HG03354 (cell line): ENCODE results near the gene SNTA1.
"Not testable (repeated sequence)": the region's sequence is repeated elsewhere in the genome, so short reads cannot be mapped to it uniquely, and the experiment has no call there.

Experiments used
- ATAC-seq: cut with Tn5 transposase; IDR thresholded peaks from one replicate; pipeline ENCODE4 v1.9.1; 2021; ENCODE audit warnings: mild to moderate bottlenecking; ENCODE audit not compliant: unreplicated experiment, poor library complexity, severe bottlenecking

The SNTA1 gene

DNA sequence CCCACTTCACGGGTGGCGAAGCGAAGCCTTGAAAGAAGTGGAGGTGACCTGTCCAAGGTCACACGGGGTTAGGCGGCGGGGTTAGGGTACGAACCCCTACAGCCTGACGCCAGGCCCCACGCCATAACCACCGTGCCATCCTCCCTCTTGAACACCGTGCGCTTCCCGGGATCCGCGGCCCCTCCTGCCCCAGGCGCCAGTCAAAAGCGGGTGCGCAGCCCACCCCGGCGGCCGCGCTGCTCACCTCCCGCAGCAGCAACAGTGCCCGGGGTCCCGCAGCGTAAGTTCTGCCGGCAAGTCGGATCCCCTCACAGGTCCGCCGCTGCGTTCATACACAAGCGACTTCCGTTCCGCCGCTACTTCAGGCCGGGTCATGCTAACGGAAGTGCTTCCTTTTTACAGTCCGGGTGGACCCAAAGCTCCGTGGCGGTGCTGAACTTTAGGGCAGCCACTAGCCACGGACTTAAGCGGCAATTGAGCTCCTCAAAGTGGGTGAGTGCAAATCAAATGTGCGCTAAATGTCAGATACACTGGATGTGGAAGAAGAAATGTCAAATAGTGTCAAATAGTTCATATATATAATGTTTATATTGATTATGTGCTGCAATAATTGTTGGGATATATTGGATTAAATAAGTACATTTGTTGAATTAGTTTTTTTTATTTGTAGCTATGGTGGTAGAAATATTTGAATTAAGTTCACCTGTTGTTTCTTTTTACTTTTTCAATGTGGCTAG is 42.2 kb downstream of the SNTA1 start, which contains the start of gene CDK5RAP1:
TSS of gene CDK5RAP1 (minus strand) at position 336 of the 737 bp plus-strand sequence. CDS start 4,455 bp downstream, outside the sequence.
- ATAC-seq: peak; percentile 91

DNA sequence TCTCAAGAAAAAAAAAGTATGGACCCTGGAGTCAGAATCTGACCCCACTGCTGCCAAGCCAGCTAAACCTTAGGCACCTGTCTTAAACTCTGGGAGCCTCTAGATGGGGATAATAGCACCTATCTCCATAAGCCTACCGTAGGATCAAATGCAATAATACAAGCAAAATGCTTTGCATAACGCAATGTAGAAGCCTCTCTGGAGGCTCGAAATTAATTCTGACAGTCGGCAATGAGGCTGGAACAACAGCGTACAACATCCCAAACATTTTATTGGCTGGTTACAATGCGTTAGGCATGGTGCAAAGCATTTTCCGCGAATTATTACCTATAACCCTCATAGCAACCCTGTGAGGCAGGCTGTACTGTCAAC is 42.8 kb downstream of the SNTA1 start:
- peak; percentile 24 for ATAC-seq

DNA sequence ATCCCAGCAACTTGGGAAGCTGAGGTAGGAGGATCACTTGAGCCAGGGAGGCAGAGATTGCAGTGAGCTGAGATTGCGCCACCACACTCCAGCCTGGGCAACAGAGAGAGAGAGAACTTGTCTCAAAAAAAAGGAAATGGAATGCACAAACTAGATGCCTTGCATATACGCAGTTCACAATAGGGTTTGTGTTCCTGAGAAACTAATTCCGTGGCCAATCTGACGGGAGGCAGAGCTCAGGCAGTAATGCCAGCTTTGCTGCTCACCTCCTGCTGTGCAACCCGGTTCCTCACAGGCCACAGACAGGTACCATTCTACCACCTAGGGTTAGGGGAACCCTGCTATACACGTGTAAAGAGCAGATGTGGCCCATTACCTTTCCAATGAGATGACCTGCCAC is 43.6 kb downstream of the SNTA1 start:
- no peak for ATAC-seq

DNA sequence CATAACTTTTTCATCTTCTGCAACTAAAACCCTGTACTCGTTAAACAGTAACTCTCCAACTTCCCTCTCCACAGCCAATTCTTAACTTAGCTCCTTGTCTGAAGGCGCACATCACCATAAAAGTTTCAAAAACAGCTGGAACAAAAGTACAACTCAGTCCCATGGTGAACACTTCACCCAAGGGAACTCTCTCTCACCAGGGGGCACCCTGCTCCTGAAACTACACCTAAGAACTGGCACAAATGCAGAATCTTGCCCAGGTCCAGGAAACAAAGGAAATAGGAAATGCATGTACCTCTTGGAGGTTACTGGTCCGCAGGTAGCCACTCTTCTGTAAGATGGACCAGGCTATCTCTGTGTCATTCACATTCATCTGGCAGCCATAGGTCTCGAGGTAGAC is 48.8 kb downstream of the SNTA1 start:
- ATAC-seq: no peak

DNA sequence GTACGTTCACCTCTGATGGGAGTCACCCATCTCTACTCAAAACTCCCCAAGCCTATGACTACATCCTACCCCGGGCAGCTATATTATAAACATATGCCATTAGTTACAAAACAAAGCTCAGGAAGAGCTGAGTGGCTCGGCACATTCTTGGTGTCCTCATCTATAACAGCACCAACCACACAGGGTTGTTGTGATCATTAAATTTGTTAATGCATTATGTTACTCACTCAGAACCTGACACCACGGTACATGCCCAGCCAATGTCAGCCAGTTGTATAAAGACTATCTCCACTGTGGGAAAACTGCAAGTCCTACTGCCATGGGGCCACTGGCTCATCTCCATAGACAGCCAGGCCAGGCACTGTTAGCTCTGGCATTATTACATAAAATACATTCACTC is 50.0 kb downstream of the SNTA1 start:
- ATAC-seq: no peak

DNA sequence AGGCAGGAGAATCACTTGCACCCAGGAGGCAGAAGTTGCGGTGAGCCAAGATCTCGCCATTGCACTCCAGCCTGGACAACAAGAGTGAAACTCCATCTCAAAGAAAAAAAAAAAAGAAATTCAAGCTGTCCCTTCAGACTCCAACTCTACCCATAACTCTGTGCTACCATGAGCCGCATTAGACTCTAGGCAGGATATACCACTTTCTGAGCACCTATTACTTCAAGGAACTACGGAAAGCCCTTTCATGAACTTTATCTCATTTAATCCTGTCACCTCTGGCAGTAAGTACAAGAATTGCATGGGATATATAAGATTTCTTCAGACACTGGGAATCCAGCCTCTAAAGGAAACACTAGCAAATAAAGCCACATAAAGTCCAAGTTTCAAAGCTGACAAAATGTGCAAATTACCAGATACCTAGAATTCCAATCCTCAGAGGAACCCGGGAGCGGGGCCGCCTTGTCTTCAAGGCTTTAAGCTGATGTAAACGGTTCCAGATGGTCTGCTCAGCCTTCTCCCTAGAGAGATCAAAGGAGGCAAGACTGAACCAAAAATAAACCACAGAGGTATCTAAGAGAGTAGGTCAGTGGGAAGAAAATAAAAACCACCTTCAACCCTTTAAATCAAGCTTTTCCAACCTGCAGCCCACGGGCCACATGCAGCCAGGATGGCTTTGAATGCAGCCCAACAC is 51.7 kb downstream of the SNTA1 start:
- ATAC-seq: no peak

DNA sequence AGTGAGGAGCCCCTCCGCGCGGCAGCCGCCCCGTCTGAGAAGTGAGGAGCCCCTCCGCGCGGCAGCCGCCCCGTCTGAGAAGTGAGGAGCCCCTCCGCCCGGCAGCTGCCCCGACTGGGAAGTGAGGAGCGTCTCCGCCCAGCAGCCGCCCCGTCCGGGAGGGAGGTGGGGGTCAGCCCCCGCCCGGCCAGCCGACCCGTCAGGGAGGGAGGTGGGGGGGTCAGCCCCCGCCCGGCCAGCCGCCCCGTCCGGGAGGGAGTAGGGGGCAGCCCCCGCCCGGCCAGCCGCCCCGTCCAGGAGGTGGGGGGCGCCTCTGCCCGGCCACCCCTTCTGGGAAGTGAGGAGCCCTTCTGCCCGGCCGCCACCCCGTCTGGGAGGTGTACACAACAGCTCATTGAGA is 54.2 kb downstream of the SNTA1 start:
- not testable (repeated sequence) for ATAC-seq

DNA sequence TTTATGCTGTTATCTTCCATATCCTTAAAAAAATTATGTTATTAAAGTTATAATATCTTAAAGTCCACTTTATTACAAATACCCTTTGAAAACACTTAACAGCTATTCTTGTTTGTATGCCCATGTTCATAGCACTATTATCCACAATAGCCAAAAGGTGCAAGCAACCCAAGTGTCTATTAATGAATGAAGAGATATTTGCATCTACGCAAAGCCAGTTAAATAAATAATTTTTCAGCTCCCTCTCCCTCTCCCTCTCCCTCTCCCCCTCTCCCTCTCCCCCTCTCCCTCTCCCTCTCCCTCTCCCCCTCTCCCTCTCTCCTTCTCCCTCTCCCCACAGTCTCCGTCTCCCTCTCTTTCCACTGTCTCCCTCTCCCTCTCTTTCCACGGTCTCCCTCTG is 55.3 kb downstream of the SNTA1 start:
- ATAC-seq: no peak

DNA sequence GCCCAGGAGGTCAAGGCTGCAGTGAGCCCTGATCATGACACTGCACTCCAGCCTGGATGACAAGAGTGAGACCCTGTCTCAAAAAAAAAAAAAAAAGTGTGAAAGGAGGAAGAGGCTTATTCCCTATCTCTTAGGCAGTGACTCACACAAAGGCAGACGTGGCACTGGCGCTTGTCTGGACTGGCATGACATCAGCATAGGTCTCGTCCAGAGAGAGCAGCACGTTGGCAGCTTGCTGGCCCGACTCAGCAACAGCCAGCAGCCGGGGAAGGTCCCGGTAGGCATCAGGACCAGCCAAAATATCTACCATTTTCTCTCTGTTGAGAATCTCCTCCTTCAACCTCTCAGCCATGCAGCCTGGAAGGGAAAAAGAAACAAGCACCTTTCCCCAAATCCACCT is 56.4 kb downstream of the SNTA1 start:
- ATAC-seq: no peak

DNA sequence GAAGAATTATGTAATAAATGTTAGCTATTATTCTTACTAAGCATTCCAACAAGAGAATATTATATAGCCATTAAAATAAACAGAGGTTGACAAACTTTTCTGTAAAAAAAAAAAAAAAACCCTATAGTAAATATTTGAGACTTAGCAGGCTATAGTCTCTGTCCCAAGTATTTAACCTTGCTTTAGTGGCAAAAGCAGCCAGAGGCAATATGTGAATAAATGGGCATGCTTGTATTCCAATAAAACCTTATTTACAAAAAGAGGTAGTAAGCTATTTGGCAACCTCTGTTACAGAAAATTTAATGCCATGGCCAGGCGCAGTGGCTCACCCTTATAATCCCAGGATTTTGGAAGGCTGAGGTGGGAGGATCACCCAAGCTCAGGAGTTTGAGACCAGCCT is 56.9 kb downstream of the SNTA1 start:
- no peak for ATAC-seq

DNA sequence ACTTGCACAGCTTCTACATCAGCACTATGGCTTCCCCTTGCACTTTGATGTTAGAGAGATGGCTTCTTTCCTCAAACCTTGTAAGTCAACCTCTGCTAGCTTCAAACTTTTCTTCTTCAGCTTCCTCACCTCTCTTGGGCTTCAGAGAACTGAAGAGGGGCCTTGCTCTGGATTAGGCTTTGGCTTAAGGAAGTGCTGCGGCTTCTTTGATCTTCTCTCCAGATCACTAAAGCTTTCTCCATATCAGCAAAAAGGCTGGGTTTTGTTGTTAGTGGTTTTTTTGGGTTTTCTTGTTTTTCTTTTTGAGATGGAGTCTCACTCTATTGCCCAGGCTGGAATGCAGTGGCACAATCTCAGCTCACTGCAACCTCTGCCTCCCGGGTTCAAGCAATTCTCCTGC is 66.2 kb downstream of the SNTA1 start:
- no peak for ATAC-seq

DNA sequence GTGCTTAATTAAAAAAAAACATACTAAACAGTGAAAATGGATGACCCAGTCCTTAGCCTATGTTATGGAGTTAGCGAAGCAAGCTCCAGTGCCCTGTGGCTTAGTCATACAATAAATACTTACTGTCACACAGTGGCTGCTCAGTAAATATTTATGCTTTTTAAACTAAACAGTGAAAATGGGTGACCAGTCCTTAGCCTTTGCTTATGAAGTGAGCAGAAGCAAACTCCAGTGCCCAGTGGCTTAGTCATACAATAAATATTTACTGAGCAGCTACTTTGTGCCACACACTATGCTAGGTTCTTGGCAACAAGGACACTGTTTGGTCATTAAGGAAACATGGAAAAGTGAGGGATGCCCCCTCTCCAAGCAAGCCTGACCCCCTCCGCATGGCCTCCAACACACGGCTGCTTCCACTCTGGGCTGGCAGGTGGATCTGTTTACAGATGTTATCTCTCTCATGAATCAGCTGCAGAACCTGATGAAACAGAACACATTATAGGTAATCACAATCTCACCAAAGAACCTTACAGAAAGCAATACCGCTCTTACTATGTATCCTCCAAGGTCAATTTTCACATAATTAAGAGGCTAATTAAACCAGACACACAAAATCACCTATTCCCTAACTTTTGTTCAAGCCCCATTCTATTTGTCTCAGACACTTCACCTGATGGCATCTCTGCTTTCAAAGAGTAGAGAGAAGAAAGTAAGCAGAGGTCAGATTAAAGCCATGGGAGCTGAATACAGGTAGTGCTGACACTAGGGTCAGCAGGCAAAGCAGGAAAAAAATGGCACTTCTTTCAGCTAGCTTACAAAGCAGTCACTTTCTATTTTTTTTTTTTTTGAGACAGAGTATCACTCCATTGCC is 69.6 kb downstream of the SNTA1 start:
- ATAC-seq: no peak

DNA sequence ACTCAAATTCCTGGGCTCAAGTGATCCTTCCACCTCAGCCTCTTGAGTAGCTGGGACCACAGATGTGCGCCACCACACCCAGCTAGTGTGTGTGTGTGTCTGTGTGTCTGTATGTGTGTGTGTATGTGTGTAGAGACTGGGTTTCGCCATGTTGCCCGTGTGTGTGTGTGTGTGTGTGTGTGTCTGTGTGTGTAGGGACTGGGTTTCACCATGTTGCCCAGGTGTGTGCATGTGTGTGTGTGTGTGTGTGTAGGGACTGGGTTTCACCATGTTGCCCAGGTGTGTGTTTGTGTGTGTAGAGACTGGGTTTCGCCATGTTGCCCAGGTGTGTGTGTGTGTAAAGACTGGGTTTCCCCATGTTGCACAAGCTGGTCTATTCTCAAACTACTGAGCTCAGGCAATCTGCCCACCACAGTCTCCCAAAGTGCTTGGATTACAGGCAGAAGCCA is 70.5 kb downstream of the SNTA1 start:
- no peak for ATAC-seq

DNA sequence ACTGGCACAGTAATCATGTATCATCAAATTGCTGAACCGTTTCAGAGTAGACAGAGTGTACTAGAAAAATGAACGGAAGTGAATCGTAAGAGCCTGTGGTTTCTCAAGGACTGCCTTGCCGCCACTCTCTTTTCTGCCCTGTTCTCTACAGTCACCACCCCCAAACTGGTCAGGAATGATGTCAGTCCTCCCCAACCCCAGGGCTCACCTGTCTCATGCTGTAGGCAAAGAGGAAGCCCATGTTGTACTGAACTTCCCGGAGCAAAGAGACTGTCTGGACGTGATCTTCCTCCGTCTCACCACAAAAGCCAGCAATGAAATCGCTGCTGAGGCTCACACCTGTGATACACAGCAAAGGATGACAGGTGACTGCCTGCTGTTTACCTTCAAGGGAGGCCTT is 73.3 kb downstream of the SNTA1 start:
- no peak for ATAC-seq

DNA sequence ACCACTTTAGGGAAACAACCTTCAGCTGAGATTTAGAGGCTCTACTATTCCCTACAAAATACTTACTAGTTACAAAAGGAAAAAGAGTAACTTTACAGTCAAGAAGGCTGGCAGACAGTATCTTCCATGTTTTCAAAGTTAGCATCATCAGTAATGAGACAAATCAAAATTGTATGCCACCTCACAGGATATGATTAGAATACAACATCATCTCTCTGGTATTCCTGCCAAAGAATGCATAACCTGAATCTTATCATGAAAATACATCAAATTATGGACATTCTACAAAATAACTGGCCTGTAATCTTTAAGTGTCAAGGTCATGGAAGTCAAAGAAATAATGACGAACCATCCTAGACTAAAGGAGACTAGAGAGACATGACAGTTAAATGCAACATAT is 80.7 kb downstream of the SNTA1 start:
- ATAC-seq: no peak

DNA sequence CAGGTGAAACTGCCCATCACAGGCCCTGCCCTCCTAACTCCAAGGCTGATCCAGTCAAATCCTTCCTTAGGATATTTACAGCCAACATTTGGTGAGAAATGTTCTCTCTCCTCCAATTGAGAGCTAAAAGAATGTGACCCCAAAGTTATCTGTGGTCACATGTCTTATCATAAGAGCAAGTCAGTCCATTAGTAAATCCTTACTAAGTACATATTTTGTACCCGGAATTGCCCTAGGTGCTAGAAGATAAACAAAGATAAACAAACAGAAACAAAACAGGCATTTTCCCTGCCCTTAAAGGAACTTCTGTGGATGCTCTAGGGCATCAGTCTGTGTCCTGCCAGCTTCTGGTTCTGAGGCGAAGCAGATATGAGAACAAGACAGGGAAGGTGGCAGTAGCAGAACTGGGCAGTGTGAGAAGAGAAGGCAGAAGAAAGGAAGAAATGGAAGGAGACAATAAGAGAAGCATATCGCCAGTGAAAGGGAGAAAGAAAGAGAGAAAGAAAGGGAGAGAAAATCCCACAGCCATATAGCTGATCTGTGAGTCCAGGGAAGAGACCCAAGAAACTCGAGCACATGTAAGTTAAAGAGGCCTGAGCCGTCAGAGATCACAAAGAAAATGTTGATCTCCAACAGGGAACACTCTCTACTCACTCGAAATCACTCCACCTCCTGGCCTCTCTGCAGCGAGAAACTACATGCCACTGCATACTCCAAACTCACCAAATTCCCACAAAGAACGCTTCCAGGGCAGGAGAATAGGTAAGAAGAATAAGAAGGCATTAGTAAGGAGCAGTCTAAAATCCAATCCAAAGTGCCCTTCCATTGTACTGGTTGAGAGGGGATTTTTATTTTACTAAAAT is 83.9 kb downstream of the SNTA1 start:
- ATAC-seq: no peak
